ENCODE measurements around the gene ASPG.
A peak's percentile ranks its signal among the peaks of the same experiment; 100 is the strongest.

ASPG gene

GRCh38 chr14:104114421-104115130, 29.1 kb downstream of the ASPG start:
- H3K9me3 Mint-ChIP-seq, result no peaks in the 10 kb centered on the region
- DNase-seq (ENCODE audit: low spot score in 2 of 2), result no peak
- ATAC-seq (replicated peaks; ENCODE audit: extremely low read depth, poor library complexity, severe bottlenecking), result no peak
- H3K4me3 Mint-ChIP-seq, result no peak overlapping the region
- H3K36me3 Mint-ChIP-seq (ENCODE audit: insufficient read depth), result no peaks in the 10 kb centered on the region
- no peak overlapping the region for H3K27ac Mint-ChIP-seq (ENCODE audit: low read depth)
- H3K27me3 Mint-ChIP-seq, result peaks cover 35% of the 10 kb centered on the region
- H3K4me1 Mint-ChIP-seq, result no peaks in the 10 kb centered on the region

DNA sequence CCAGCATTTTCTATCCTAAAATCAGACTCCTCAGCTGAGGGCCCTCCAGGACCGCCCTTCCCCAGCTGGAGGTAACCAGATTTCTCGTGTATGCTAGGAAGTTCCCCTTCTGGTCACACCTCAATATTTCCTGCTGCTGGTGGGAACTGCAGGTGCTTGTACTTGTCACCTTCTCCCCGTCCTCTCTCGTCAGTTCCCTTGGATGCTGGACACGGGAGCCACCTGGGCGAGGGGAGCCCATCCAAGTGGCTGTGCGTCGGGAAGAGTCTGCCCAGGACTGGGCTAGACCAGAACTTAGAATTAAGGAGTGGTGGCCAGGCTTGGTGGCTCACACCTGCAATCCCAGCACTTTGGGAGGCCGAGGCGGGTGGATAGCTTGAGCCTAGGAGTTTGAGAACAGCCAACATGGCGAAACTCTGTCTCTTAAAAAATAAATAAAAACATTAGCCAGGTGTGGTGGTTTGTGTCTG, 29.7 kb downstream of the ASPG start:
- H3K9me3 Mint-ChIP-seq, result no peaks in the 10 kb centered on the region
- no peaks in the 10 kb centered on the region for H3K36me3 Mint-ChIP-seq (ENCODE audit: insufficient read depth)
- no peak overlapping the region for H3K27ac Mint-ChIP-seq (ENCODE audit: low read depth)
- DNase-seq (ENCODE audit: low spot score in 2 of 2) (no peak), ATAC-seq (replicated peaks; ENCODE audit: extremely low read depth, poor library complexity, severe bottlenecking) (no peak)
- peak overlapping the region; percentile 32 for H3K4me3 Mint-ChIP-seq
- H3K27me3 Mint-ChIP-seq, result peaks cover 41% of the 10 kb centered on the region
- no peaks in the 10 kb centered on the region for H3K4me1 Mint-ChIP-seq

- Mint-ChIP-seq H3K4me3 (peak overlapping the region; percentile 32), H3K9me3 (no peaks in the 10 kb centered on the region), H3K36me3 (ENCODE audit: insufficient read depth) (no peaks in the 10 kb centered on the region), H3K27ac (ENCODE audit: low read depth) (no peak overlapping the region), H3K4me1 (no peaks in the 10 kb centered on the region), H3K27me3 (peaks cover 48% of the 10 kb centered on the region)
- ATAC-seq (replicated peaks; ENCODE audit: extremely low read depth, poor library complexity, severe bottlenecking) (no peak), DNase-seq (ENCODE audit: low spot score in 2 of 2) (no peak)
Measured at GRCh38 chr14:104115691-104116287, 30.3 kb downstream of the ASPG start.

- Mint-ChIP-seq H3K9me3 (no peaks in the 10 kb centered on the region), H3K4me3 (peak overlapping the region; percentile 32), H3K27ac (ENCODE audit: low read depth) (no peak overlapping the region), H3K36me3 (ENCODE audit: insufficient read depth) (no peaks in the 10 kb centered on the region), H3K4me1 (no peaks in the 10 kb centered on the region), H3K27me3 (peaks cover 53% of the 10 kb centered on the region)
- no peak for ATAC-seq (replicated peaks; ENCODE audit: extremely low read depth, poor library complexity, severe bottlenecking)
- DNase-seq (ENCODE audit: low spot score in 2 of 2), result no peak
Measured at GRCh38 chr14:104116288-104116755, 30.8 kb downstream of the ASPG start.

GRCh38 chr14:104116756-104117340, 31.3 kb downstream of the ASPG start:
- Mint-ChIP-seq H3K27me3 (peaks cover 53% of the 10 kb centered on the region), H3K4me3 (peak overlapping the region; percentile 27), H3K27ac (ENCODE audit: low read depth) (no peak overlapping the region), H3K4me1 (no peaks in the 10 kb centered on the region), H3K9me3 (no peaks in the 10 kb centered on the region), H3K36me3 (ENCODE audit: insufficient read depth) (no peaks in the 10 kb centered on the region)
- ATAC-seq (replicated peaks; ENCODE audit: extremely low read depth, poor library complexity, severe bottlenecking) (no peak), DNase-seq (ENCODE audit: low spot score in 2 of 2) (no peak)

DNA sequence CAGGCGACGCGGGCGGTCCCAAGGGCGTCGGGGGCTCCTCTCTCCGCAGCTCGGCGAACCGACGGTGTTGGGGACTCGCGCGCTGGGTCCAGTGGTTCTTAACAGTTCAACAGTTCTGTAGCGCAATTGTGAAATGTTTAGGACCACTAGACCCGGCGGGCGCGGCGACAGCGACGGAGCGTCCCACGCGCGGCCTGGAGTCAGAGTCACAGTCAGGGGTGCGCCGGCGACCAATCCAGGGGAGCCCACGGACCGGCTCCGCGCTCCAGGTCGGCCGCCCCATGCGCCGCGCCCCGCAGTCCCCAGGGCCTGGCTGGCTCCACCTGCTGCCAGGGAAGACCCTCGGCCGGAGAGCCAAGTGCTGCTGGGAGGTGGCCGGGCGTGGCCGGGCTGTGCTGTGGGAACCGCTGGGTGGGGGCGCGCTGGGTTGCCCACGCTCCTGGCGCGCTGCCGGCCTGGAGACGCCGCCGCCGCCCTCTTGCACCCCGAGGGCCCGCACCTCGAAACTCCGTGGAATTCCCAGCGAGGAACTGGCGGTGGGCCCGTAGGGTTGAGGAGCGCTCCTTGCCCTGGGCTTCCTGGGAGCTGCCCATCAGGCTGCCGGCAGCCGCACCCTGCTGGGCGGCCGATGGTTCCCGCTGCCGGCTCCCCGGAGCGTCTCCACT, 32.0 kb downstream of the ASPG start:
- DNase-seq (ENCODE audit: low spot score in 2 of 2) (no peak), ATAC-seq (replicated peaks; ENCODE audit: extremely low read depth, poor library complexity, severe bottlenecking) (no peak)
- Mint-ChIP-seq H3K27ac (ENCODE audit: low read depth) (no peak overlapping the region), H3K9me3 (no peaks in the 10 kb centered on the region), H3K4me3 (peak overlapping the region; percentile 27), H3K4me1 (no peaks in the 10 kb centered on the region), H3K27me3 (peaks cover 53% of the 10 kb centered on the region), H3K36me3 (ENCODE audit: insufficient read depth) (no peaks in the 10 kb centered on the region)

- DNase-seq (ENCODE audit: low spot score in 2 of 2) (no peak), ATAC-seq (replicated peaks; ENCODE audit: extremely low read depth, poor library complexity, severe bottlenecking) (no peak)
- Mint-ChIP-seq H3K36me3 (ENCODE audit: insufficient read depth) (no peaks in the 10 kb centered on the region), H3K4me1 (no peaks in the 10 kb centered on the region), H3K9me3 (no peaks in the 10 kb centered on the region), H3K4me3 (no peak overlapping the region), H3K27me3 (peaks cover 53% of the 10 kb centered on the region), H3K27ac (ENCODE audit: low read depth) (no peak overlapping the region)
Measured at GRCh38 chr14:104118006-104118844, 32.7 kb downstream of the ASPG start.

- Mint-ChIP-seq H3K4me3 (no peak overlapping the region), H3K27ac (ENCODE audit: low read depth) (no peak overlapping the region)
Measured at GRCh38 chr14:104119119-104119487, 33.6 kb downstream of the ASPG start.

DNA sequence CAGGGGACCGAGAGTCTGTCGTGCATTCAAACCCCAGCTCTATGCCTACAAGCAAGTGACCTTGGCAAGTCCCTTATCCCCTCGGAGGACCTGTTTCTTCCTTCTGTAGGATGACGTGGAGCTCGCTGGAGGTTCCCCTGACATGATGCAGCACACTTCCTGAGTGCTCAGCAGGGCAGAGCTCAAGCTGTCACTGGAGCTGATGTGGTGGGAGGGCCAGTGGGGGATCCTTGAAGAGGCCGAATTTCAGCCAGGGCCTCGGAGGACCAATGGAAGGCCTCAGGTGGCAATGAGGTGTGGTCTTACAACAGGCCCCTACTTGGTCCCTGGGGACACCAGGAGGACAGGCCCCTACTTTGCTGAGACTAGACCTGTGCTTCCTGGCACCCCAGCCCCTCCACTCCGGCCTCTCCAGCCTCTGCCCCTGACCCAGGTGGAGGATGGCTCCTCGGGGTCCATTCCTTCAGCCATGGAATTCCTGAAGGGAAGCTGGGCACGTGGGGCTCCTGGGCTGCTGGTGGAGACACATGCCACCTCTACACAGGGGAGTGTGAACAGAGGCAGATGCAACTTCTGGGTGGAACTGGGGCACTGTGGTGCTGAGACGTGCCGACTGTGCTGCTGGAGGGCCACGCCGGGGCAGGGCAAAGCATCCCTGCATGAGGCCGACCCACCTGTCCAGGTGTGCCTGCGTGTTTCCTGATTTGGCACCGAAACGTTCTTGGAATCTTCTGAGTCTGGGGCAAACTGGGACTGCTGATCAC, 34.2 kb downstream of the ASPG start:
- ATAC-seq (replicated peaks; ENCODE audit: extremely low read depth, poor library complexity, severe bottlenecking), result no peak
- Mint-ChIP-seq H3K27me3 (peaks cover 63% of the 10 kb centered on the region), H3K9me3 (peaks cover 9% of the 10 kb centered on the region)

More at GRCh38 chr14:104119119-104119487, 33.6 kb downstream of the ASPG start:
- no peaks in the 10 kb centered on the region for H3K36me3 Mint-ChIP-seq (ENCODE audit: insufficient read depth)
- no peak for DNase-seq (ENCODE audit: low spot score in 2 of 2)
- no peak for ATAC-seq (replicated peaks; ENCODE audit: extremely low read depth, poor library complexity, severe bottlenecking)
- H3K27me3 Mint-ChIP-seq, result peaks cover 62% of the 10 kb centered on the region
- H3K4me1 Mint-ChIP-seq, result no peaks in the 10 kb centered on the region
- peaks cover 7% of the 10 kb centered on the region for H3K9me3 Mint-ChIP-seq

DNA sequence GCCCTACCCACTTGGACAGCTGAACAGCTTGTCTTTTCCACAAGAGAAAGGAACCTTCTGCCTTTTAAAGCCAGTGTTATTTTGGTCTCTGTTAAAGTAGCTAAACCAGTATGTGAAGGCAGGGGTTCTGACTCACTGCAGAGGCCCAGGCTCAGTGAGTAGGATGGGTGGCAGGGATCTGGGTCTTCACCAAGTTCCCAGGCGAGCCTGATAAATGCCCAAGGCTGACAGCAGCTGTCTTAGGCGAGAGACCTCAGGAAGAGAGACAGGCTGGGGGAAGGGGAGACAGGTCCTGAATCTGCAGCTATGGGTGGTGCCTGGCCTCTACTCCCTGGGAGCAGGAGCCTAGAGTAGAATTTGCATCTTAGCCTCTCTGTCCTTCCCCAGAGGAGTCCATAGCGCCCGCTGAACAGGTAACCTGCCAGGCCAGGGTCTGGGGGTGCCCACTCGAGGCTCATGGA, 34.8 kb downstream of the ASPG start:
- Mint-ChIP-seq H3K9me3 (peaks cover 14% of the 10 kb centered on the region), H3K4me3 (no peak overlapping the region), H3K36me3 (ENCODE audit: insufficient read depth) (no peaks in the 10 kb centered on the region), H3K4me1 (no peaks in the 10 kb centered on the region), H3K27ac (ENCODE audit: low read depth) (no peak overlapping the region), H3K27me3 (peaks cover 57% of the 10 kb centered on the region)
- ATAC-seq (replicated peaks; ENCODE audit: extremely low read depth, poor library complexity, severe bottlenecking), result no peak
- DNase-seq (ENCODE audit: low spot score in 2 of 2), result no peak

More for the DNA sequence above, 34.2 kb downstream of the ASPG start:
- H3K27ac Mint-ChIP-seq (ENCODE audit: low read depth), result no peak overlapping the region
- no peak for DNase-seq (ENCODE audit: low spot score in 2 of 2)
- no peaks in the 10 kb centered on the region for H3K36me3 Mint-ChIP-seq (ENCODE audit: insufficient read depth)
- H3K4me3 Mint-ChIP-seq, result no peak overlapping the region
- H3K4me1 Mint-ChIP-seq, result no peaks in the 10 kb centered on the region

- Mint-ChIP-seq H3K4me3 (no peak overlapping the region), H3K27ac (ENCODE audit: low read depth) (no peak overlapping the region), H3K36me3 (ENCODE audit: insufficient read depth) (no peaks in the 10 kb centered on the region), H3K9me3 (peaks cover 15% of the 10 kb centered on the region), H3K27me3 (peaks cover 49% of the 10 kb centered on the region), H3K4me1 (no peaks in the 10 kb centered on the region)
- DNase-seq (ENCODE audit: low spot score in 2 of 2) (no peak), ATAC-seq (replicated peaks; ENCODE audit: extremely low read depth, poor library complexity, severe bottlenecking) (no peak)
Measured at GRCh38 chr14:104121142-104121541, 35.6 kb downstream of the ASPG start.
